Lower leg skin (tissue), 3 donors: ENCODE results near the gene ATP2B2.

Source experiments
- CTCF ChIP-seq, 3 donors: fragments of 450-650 bp; IDR thresholded peaks; one replicate each; pipeline ENCODE4 v1.5.1; 2016; ENCODE audit warnings: antibody characterized with exemption in 3 of 3, mild to moderate bottlenecking in 3 of 3, moderate library complexity in 2 of 3
- POLR2A ChIP-seq, 2 donors: fragments of 450-650 bp; IDR thresholded peaks; one replicate each; pipeline ENCODE4 v1.6.1; 2016 to 2017; ENCODE audit warnings: antibody characterized with exemption in 2 of 2, mild to moderate bottlenecking in 1 of 2, moderate library complexity in 1 of 2

GRCh38 chr3:10373686-10374261 is 131.6 kb downstream of the ATP2B2 start:
- TF ChIP-seq CTCF (IDR thresholded peaks at IDR 0.05) (no peak), POLR2A (IDR thresholded peaks at IDR 0.05) (no peak)
